Kidney (tissue), 14 donors: ENCODE data around the gene HGFAC. TPM values are rescaled to one million over a fixed set of nuclear protein-coding genes. Genes with fewer than 3 reads are reported as not detected.

Experiments used
- DNase-seq, 5 donors: peaks; one replicate each; pipeline ENCODE4 v3.0.0-alpha.2; 2013 to 2020
- FAIRE-seq: peaks from 2 replicates; lab custom pipeline; 2012; peaks lifted over from hg19 to GRCh38; lab: Jason Lieb, UNC
- H3K27ac ChIP-seq, 2 donors: one replicate each; pipeline ENCODE4 v1.7.0; 2013; ENCODE audit warnings: low read depth in 2 of 2, low read length in 2 of 2, inconsistent platforms in 1 of 2
- H3K27me3 ChIP-seq: one replicate; pipeline ENCODE4 v1.7.1; 2013; ENCODE audit warnings: low read length, inconsistent platforms; ENCODE audit not compliant: control insufficient read depth, insufficient read depth
- H3K36me3 ChIP-seq, 3 donors: one replicate each; pipeline versions ENCODE4 v1.7.0 to v1.7.1; 2013; ENCODE audit warnings: low read length in 3 of 3, control low read depth in 1 of 3, inconsistent platforms in 1 of 3; ENCODE audit not compliant: insufficient read depth in 3 of 3, control insufficient read depth in 2 of 3
- H3K4me1 ChIP-seq, 3 donors: one replicate each; pipeline versions ENCODE4 v1.7.0 to v1.7.1; 2013; ENCODE audit warnings: low read length in 3 of 3, inconsistent platforms in 1 of 3, low read depth in 1 of 3; ENCODE audit not compliant: control insufficient read depth in 2 of 3, insufficient read depth in 2 of 3
- H3K4me3 ChIP-seq, 3 donors: one replicate each; pipeline versions ENCODE4 v1.7.0 to v1.8.1; 2013; ENCODE audit warnings: low read length in 3 of 3, control low read depth in 1 of 3, inconsistent platforms in 1 of 3
- H3K9ac ChIP-seq, 3 donors: one replicate each; pipeline versions ENCODE4 v1.7.0 to v1.7.1; 2013; ENCODE audit warnings: low read length in 3 of 3, control low read depth in 1 of 3, inconsistent platforms in 1 of 3
- H3K9me3 ChIP-seq, 3 donors: one replicate each; pipeline versions ENCODE4 v1.7.0 to v1.7.1; 2013; ENCODE audit warnings: low read length in 3 of 3, control low read depth in 1 of 3, inconsistent platforms in 1 of 3; ENCODE audit not compliant: control insufficient read depth in 2 of 3, insufficient read depth in 1 of 3
- CTCF ChIP-seq: IDR thresholded peaks from 3 replicates; pipeline ENCODE4 v1.5.1; 2012; ENCODE audit warnings: mild to moderate bottlenecking, moderate library complexity, borderline replicate concordance; ENCODE audit not compliant: insufficient read depth; ENCODE audit errors: extremely low read depth
- intact Hi-C: fragments of 100-400 bp; cut with DNase I; formaldehyde crosslinking; loops from one replicate; pipeline ENCODE4 v1.11.1; 2022
- polyA plus RNA-seq: library from polyadenylated mRNA; stranded (reverse); fragments of 350-450 nt; fragmentation: Illumina TruSeq; extraction: RNeasy Lipid Tissue Mini Kit (QIAGEN cat#74804); gene quantifications from one replicate; pipeline ENCODE4 v1.2.3, GENCODE V29; 2014; ENCODE audit warnings: low read depth, low replicate concordance; ENCODE audit not compliant: insufficient read depth
- total RNA-seq: library from RNA; stranded (reverse); fragmentation: NEBNext Ultra II Directional; extraction: Animal tissue kit (Norgen Biotek cat#: 25700); gene quantifications from one replicate; pipeline ENCODE4 v1.2.1, GENCODE V29; 2021
- donor health status: control.
- donor health status: control.
- donor health status: control.
- donor health status: control.
- donor health status: control.
- donor health status: DM: yes; HTN: yes; CAD: no.
- donor health status: Normal renal cell carcinoma (clear cell type).

Gene HGFAC
- total and polyA plus RNA-seq, 2 donors from 2014 or later: 0.86 to 1.6 TPM

- TF ChIP-seq CTCF: no peak
- no peak overlapping the region for H3K4me3 ChIP-seq
- no peak for FAIRE-seq
- intact Hi-C loops: no loop called here
- no peak overlapping the region for H3K9ac ChIP-seq
- no peaks in the 10 kb centered on the region for H3K36me3 ChIP-seq
- H3K27ac ChIP-seq: no peak overlapping the region
- no peaks in the 10 kb centered on the region for H3K4me1 ChIP-seq
- H3K27me3 ChIP-seq: no peaks in the 10 kb centered on the region
- no peaks in the 10 kb centered on the region for H3K9me3 ChIP-seq
- peak in 1 of 5 donors; percentile 61 for DNase-seq
Observed at GRCh38 chr4:3494462-3494871, 52.7 kb downstream of the HGFAC start.

- H3K36me3 ChIP-seq: no peaks in the 10 kb centered on the region
- no peak overlapping the region for H3K9ac ChIP-seq
- no peak for TF ChIP-seq CTCF
- H3K27ac ChIP-seq: no peak overlapping the region
- DNase-seq (peak in 1 of 5 donors; percentile 41), FAIRE-seq (no peak)
- H3K27me3 ChIP-seq: no peaks in the 10 kb centered on the region
- intact Hi-C loops: no loop called here
- no peaks in the 10 kb centered on the region for H3K4me1 ChIP-seq
- H3K9me3 ChIP-seq: no peaks in the 10 kb centered on the region
- no peak overlapping the region for H3K4me3 ChIP-seq
Observed at GRCh38 chr4:3495204-3495975, 53.6 kb downstream of the HGFAC start.

- no peaks in the 10 kb centered on the region for H3K27me3 ChIP-seq
- TF ChIP-seq CTCF: no peak
- no peak for FAIRE-seq
- no peaks in the 10 kb centered on the region for H3K9me3 ChIP-seq
- intact Hi-C loops: no loop called here
- no peak overlapping the region for H3K4me3 ChIP-seq
- no peaks in the 10 kb centered on the region for H3K4me1 ChIP-seq
- H3K27ac ChIP-seq: no peak overlapping the region
- DNase-seq: peak in 1 of 5 donors; percentile 44
- no peak overlapping the region for H3K9ac ChIP-seq
- no peaks in the 10 kb centered on the region for H3K36me3 ChIP-seq
Observed at GRCh38 chr4:3496021-3496420, 54.3 kb downstream of the HGFAC start.
